ENCODE measurements around the gene ATF2. TPM values are rescaled to one million over a fixed set of nuclear protein-coding genes. Genes with fewer than 3 reads are reported as not detected.

Gene ATF2
- total RNA-seq, result 49.0 and 59.9 TPM in 2 replicates

GRCh38 chr2:175167792-175168563 is at the start of gene ATF2:
Gene ATF2 (minus strand): TSS chr2:175168203. CDS start chr2:175136443, 31,760 bp downstream.
- TF ChIP-seq CTCF (IDR thresholded peaks at IDR 0.05), result no peak
- Mint-ChIP-seq H3K4me1 (peaks cover 43% of the 10 kb centered on the region), H3K4me3 (peak within 1 kb of the TSS; percentile 100), H3K36me3 (ENCODE audit: low read depth) (peaks cover 17% of the 10 kb centered on the region), H3K9me3 (no peaks in the 10 kb centered on the region), H3K27ac (peak within 1 kb of the TSS; percentile 99), H3K27me3 (no peaks in the 10 kb centered on the region)
- DNase-seq (peak; percentile 87), ATAC-seq (ENCODE audit: low read depth) (peak; percentile 92)
- CTCF ChIA-PET, result no interaction called here
- intact Hi-C loops (cut with micrococcal nuclease), result loop anchor here (1.0 to 10.0 kb wide), 8 partner anchors 13 to 1201 kb away; partner anchors contain the start of genes ATP5MC3, GPR155, LNPK and OLA1
- POLR2A ChIA-PET, result interaction anchor here (0.7 to 1.6 kb wide), 7 partner anchors 10 to 1204 kb away, joined by 3 to 19 read pairs (median 4); no protein-coding TSS in a partner anchor

GRCh38 chr2:175207741-175208438 is 39.9 kb upstream of the ATF2 start:
- no peaks in the 10 kb centered on the region for H3K4me1 Mint-ChIP-seq
- no peak overlapping the region for H3K27ac Mint-ChIP-seq
- ATAC-seq (ENCODE audit: low read depth) (no peak), DNase-seq (no peak)
- POLR2A ChIA-PET, result no interaction called here
- CTCF ChIA-PET, result no interaction called here
- intact Hi-C loops (cut with micrococcal nuclease), result no loop called here
- no peak overlapping the region for H3K4me3 Mint-ChIP-seq
- no peaks in the 10 kb centered on the region for H3K9me3 Mint-ChIP-seq
- peaks cover 21% of the 10 kb centered on the region for H3K27me3 Mint-ChIP-seq
- TF ChIP-seq CTCF (IDR thresholded peaks at IDR 0.05), result no peak
- H3K36me3 Mint-ChIP-seq (ENCODE audit: low read depth), result no peaks in the 10 kb centered on the region

GRCh38 chr2:175206866-175207265 is 38.9 kb upstream of the ATF2 start:
- TF ChIP-seq CTCF (IDR thresholded peaks at IDR 0.05), result no peak
- H3K27me3 Mint-ChIP-seq, result peaks cover 20% of the 10 kb centered on the region
- DNase-seq, result no peak
- ChIA-PET POLR2A (no interaction called here), CTCF (no interaction called here)
- H3K36me3 Mint-ChIP-seq (ENCODE audit: low read depth), result no peaks in the 10 kb centered on the region
- H3K4me3 Mint-ChIP-seq, result no peak overlapping the region
- ATAC-seq (ENCODE audit: low read depth), result no peak
- intact Hi-C loops (cut with micrococcal nuclease), result no loop called here
- H3K4me1 Mint-ChIP-seq, result no peaks in the 10 kb centered on the region
- H3K27ac Mint-ChIP-seq, result no peak overlapping the region
- no peaks in the 10 kb centered on the region for H3K9me3 Mint-ChIP-seq

- ChIA-PET POLR2A (no interaction called here), CTCF (no interaction called here)
- Mint-ChIP-seq H3K27me3 (peaks cover 23% of the 10 kb centered on the region), H3K36me3 (ENCODE audit: low read depth) (no peaks in the 10 kb centered on the region), H3K9me3 (no peaks in the 10 kb centered on the region), H3K27ac (no peak overlapping the region), H3K4me1 (no peaks in the 10 kb centered on the region), H3K4me3 (no peak overlapping the region)
- intact Hi-C loops (cut with micrococcal nuclease), result no loop called here
- DNase-seq, result no peak
- ATAC-seq (ENCODE audit: low read depth), result no peak
- no peak for TF ChIP-seq CTCF (IDR thresholded peaks at IDR 0.05)
These were observed 37.5 kb upstream of the ATF2 start for GRCh38 chr2:175205523-175205922.
